HG02938 (cell line): Measurements from ENCODE around the gene MYO7B.

ENCODE experiments used
- ATAC-seq: cut with Tn5 transposase; IDR thresholded peaks from one replicate; pipeline ENCODE4 v1.9.1; 2021; ENCODE audit warnings: mild to moderate bottlenecking, moderate library complexity; ENCODE audit not compliant: unreplicated experiment

MYO7B gene

DNA sequence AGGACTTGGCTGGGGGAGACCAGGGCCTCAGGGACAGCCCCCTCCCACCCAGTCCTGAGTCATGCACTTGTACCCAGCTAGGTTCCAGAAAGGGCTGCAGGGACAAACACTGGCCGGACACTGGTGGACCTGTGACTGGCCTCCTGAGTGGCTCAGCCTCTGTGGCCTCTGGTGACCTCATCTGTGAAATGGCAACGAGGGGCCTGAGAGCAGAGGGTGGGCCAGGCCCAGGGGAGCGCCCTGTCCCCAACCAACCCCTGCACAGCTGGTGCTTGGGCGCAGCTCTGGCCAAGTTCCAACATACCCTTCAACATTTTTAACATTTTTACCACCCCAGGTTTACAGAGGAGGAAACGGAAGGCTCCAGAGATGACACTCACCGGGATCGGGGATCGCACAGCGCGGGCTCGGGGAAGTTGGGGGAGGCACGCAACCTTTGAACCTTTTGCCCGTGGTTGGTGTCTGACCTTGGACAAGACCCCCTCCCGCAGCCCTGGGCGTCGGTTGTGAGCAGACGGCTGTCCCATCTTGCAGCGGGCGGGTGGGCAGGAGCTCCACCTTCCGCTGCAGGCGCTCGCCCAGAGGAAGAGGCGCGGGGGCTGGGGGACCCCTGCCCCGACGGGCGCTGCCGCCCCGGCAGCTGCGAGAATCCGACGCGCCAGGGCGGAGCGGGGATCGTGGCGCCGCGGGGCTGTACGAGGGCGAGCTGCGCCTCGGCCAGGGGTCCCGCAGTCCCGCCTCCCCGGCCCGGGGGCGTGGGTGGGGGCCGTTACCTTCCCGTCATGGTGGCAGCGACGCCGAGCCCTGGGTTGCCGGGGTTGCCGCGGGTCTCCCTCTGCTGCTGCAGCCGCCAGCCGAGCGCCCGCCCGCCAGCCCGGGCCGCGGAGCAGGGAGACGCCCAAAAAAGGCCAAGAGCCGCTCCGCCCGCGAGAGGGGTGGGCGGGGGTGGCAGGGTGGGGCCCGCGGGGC is 139.0 kb downstream of the MYO7B start:
- ATAC-seq: no peak

DNA sequence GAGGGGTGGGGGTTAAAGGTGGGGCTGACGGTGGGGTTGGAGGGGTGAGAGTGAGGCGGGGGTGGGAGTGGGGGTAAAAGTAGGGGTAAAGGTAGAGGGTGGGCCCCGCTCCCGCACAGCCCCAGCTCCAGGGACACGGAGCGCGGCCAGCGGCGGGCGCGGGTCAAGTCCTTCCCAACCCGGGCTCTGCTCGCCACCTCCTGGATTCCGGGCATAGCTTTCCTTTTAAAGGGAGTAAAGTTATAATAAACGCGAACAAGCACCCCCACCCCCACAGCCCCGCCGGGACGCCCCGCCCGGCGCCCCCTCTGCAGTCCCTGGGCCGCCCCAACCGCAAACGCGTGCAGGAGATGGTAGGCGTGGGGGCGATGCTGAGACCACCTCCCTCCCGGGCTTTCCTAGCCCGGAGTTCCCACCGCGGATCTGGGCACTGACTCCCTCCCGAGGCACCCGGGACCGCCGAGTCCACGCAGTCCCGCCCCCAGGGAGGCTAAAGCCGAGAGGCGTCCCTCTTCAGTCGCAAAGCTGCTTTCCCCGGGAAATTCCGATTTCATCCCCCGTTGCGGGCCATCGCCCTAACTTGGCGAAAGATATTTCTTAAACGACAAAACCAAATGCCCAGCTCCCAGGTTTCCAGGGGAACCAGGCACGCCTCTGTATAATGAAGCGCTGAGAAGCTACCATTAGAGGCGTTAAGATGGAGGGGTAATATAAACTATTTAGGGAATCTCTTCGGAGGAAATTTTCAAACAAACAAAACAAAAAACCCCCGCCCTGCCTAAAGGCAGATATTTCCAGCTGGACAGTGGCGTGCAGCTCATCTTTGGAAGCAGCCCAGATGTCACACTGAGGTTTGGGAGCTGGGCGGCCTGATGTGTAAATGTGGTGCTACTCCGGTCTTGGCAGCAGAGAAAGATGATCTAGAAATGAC is 140.1 kb downstream of the MYO7B start, which contains the start of gene LIMS2:
LIMS2 (minus strand) TSS at position 200 of the 931 bp plus-strand sequence. CDS start 506 bp downstream, outside the sequence.
- no peak for ATAC-seq

DNA sequence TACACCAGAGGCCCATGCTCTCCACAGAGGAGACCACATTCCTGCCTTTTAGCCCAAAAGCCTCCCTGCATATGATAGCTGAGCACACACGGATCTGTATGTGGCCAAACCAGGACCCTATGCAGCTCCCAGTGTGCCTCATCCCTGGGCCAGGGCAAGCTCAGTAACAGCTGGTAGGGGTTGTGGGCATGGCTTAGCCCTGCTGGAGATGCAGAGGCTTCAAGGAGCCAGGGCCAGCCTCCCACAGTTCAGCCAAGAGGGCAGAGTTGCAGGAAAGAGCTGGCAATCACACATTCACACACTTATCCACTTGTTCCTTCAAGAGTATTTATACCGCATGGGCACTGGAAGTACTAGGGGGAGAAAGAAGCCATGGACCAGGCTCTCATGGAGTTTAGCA is 141.4 kb downstream of the MYO7B start:
- no peak for ATAC-seq

DNA sequence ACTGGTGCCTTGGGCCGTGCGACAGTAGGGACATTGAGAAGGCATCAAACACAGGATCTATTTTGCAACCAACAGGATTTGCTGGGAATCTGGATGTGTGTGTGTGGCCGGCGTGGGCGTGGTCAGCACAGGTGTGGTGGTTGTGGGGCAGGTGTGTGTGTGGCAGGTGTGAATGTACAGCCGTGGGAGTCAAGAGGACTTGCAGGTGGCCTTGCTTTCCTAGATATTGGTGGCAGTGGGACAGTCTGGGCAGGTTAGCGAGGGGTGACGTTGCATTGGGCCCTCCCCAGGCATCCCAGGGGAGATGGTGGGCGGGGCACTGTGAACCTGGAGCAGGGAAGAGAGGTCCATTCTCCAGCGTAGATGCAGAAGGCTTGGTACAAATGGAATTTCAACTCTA is 143.0 kb downstream of the MYO7B start:
- no peak for ATAC-seq

DNA sequence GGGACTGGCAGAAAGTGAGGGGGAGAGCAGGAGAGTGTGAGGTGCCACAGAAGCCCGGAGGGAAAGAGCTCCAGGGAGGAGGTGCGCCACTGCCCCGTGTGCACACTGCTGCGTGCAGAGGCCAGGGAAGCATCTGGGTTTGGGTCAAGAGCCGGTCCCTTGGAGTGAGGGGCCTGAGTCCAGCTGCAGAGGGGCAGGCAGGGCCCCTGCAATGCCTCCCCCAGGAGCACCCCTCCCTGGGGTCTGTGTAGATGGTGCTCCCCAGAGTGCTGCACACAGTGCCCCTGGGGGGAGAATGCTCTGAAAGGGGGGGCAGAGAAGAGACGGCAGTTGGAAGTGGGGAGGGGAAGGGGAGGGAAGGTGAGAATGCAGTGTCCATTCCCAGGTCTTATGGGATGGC is 143.5 kb downstream of the MYO7B start:
- no peak for ATAC-seq

DNA sequence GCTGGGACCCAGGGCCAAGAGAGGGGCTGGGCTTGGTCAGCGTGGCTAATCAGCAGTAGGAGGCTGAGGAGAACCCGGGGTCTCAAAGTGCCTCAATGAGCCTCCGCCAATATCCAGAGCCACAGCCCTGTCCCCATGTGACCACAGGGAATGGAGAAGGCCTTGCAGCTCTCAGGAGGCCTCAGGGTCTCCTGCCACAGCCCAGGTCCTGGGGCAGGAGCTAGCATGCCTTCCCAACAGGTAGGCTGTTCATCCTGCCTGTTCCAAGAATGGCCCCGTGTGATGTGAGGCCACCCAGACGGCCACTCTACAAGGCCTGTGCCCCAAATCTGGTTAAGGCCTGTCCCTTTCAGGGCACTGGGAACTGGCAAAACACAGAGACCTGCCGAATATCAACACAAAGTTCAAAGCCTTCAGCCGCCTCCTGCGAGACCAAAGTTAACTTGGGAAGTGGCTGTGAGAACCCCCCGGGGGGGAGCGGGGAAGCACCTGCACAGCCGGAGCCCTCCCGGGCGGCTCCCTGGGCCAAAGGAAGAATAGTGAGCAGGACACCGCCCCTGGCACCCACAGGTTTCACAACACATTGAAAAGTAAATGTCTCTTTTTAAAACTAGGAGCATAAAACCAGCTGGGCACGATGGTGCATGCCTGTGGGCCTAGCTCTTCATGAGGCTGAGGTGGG is 144.3 kb downstream of the MYO7B start:
- ATAC-seq: no peak

DNA sequence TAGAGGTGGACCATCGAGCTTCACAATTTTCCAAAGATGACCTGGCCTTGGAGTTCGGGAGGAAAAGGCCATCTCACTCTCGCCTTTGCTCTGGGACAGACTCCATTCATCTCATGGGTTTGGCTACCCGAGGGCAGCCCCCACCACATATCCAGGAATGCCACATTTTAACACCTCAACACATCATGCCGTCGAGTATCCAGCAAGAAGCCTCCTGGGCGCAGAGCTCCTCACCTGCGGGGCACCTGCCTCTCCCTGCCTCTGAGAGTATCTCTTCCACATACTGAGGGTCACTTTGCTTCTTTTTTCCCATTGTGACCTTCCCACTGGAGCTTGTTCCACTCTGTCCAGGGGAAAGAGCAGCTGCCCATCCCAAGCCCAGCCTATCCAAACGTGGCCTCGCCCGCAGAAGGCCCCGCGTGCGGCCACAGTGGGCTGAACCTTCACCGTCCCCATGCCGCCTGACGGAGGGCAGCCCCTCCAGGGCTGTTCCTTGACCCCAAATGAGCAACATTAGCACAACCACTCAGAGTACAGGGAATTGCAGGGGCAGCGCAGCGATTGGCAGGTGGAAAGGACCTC is 145.3 kb downstream of the MYO7B start:
- no peak for ATAC-seq

DNA sequence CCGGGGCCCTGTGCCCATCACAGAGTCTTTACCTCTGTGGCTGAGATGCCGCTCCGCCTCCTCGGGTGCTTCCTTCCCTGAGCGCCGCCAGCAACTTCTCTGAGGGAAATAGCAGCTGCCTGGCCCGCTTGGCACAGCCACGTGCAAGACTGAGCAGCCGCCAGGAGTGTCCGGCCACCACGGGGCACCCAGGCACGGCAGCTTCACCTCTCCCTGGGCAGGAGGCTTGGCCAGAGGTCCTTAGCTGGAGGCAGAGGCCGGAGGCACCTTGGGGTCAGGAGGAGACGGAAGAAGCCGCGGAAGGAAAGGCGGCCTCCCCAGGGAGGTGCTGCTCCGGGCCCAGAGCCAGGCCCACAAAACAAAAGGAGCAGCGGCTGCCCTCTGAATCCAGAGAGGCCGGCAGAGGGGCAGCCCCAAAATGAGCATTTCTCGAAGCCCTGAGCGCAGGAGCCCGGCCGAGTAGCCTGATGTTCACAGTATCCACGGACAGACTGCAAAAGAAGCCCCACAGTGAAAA is 145.9 kb downstream of the MYO7B start:
- ATAC-seq: no peak

DNA sequence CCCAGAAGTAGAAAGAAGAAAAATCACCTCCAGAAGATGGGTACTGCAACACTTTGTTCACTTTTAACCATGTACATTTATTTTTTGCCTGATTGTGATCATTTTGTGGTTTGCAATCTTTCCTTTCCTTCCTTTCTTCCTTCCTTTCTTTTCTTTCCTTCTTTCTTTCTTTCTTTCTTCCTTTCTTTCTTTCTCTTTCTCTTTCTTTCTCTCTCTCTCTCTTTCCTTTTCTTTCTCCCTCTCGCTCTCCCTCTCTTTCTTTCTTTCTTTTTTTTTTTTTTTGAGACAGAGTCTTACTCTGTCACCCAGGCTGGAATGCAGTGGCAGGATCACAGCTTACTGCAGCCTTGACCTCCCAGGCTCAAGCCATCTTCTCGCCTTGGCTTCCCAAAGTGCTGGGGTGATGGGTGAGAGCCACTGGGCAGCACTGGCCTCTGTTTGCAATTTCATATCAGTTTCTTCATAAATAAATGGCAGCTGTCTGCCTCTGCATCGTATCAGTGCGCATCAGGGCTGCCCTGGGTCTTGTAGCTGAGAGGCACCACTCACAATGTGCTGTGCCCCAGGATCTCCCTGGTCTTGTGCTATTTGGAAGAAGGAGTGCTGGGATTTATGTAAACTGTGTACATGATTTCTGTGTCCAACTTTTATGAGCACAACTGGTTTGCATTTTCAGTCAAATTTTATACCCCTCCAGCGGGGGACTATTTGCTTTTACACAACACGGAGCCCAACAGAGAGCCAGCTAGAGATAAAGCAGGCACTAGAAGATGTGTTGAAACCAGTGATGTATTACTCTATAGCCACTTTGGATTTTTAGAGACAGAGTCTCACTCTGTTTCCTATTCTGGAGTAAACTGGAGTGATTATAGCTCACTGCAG is 146.7 kb downstream of the MYO7B start:
- ATAC-seq: no peak

DNA sequence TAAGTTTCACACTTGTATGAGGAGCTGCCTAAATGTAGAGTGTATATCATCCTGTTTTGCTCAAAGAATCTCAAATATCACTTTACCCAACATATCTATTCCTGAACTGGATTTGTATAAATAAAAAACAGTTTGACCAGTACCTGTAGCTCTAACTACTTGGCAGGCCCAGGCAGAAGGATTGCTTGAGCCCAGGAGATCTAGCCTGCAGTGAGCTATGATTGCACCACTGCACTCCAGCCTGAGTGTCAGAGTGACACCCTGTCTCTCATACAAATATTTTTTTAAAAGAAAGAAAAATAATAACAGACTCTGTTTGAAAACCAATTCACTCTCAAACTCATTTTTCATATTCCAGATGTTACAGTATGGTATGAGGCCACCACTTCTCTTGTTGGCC is 147.6 kb downstream of the MYO7B start:
- no peak for ATAC-seq

DNA sequence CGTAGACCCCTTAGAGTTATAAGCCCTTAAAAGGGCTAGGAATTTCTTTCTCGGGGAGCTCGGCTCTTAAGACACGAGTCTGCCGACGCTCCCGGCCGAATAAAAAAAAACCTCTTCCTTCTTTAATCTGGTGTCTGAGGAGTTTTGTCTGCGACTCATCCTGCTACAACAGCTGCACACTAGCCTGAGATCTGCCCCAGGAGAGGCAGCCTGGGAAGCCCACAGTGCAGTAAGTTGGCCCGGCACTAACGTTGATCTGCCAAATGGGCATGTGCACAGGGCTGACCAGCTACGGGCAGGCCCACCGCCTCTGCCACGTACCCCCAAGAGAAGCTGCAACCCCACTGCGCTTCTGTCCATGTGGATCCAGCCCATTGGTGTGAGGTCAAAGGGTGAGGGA is 148.3 kb downstream of the MYO7B start:
- no peak for ATAC-seq

DNA sequence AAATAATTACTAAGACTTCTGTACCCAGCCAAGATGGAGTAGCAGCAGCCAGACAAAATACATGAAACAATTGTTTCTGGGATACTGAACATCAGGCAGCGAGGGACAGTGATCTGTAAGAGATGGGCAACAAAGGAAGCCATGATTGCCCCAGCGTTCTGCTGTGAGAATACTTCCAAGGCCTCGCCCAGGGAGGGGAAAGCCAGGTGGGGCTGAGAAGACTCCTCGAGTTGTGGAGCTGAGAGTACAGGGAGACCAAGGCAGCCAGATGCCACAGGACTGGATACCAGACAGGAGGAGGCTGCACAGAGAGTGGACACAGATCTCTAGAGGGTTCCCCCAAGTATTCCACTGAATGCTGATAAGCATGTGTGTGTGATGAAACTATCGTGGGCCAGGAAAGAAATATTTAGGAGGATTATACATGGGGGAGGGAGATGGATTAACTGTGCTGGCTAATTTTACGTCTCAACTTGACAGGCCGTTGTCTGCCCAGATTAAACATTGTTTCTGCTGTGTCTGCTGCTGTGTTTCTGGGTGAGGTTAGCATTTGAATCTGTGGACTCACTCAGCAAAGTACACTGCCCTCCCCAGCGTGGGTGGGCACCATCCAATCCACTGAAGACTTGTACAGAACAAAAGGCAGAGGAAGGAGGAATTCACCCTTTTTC is 150.1 kb downstream of the MYO7B start:
- no peak for ATAC-seq
